ENCODE measurements around the gene CKAP2L. TPM values are rescaled to one million over a fixed set of nuclear protein-coding genes. Genes with fewer than 3 reads are reported as not detected.

Gene CKAP2L
- total RNA-seq, 1 experiment from 2014 or later, result 18.0 TPM

GRCh38 chr2:112792419-112792818 lies 28.0 kb upstream of the CKAP2L start:
- no peak for DNase-seq (ENCODE audit: low spot score)

GRCh38 chr2:112791693-112792230 lies 27.4 kb upstream of the CKAP2L start:
- no peak for DNase-seq (ENCODE audit: low spot score)

- DNase-seq (ENCODE audit: low spot score), result no peak
Observed at GRCh38 chr2:112791019-112791418, 26.6 kb upstream of the CKAP2L start.

- DNase-seq (ENCODE audit: low spot score), result no peak
Observed at GRCh38 chr2:112790305-112790704, 25.9 kb upstream of the CKAP2L start.

- DNase-seq (ENCODE audit: low spot score), result no peak
Observed at GRCh38 chr2:112789186-112789585, 24.8 kb upstream of the CKAP2L start.

- DNase-seq (ENCODE audit: low spot score), result no peak
Observed at GRCh38 chr2:112788653-112789052, 24.2 kb upstream of the CKAP2L start.

- no peak for DNase-seq (ENCODE audit: low spot score)
Observed at GRCh38 chr2:112787729-112788393, 23.5 kb upstream of the CKAP2L start.

- peak; percentile 23 for DNase-seq (ENCODE audit: low spot score)
Observed at GRCh38 chr2:112787294-112787693, 22.9 kb upstream of the CKAP2L start.

GRCh38 chr2:112784199-112785189 lies 20.1 kb upstream of the CKAP2L start, which contains the start of gene IL1A:
TSS of gene IL1A (minus strand) at chr2:112784493. CDS start at chr2:112783770, 723 bp downstream.
- DNase-seq (ENCODE audit: low spot score), result peak; percentile 79

GRCh38 chr2:112783187-112783714 lies 18.8 kb upstream of the CKAP2L start:
- DNase-seq (ENCODE audit: low spot score), result no peak

- no peak for DNase-seq (ENCODE audit: low spot score)
Observed at GRCh38 chr2:112782234-112782799, 17.9 kb upstream of the CKAP2L start.

GRCh38 chr2:112779598-112779997 lies 15.2 kb upstream of the CKAP2L start:
- DNase-seq (ENCODE audit: low spot score), result no peak

GRCh38 chr2:112777036-112777435 lies 12.6 kb upstream of the CKAP2L start:
- DNase-seq (ENCODE audit: low spot score), result no peak

GRCh38 chr2:112776113-112776512 lies 11.7 kb upstream of the CKAP2L start:
- DNase-seq (ENCODE audit: low spot score), result no peak

GRCh38 chr2:112774536-112775285 lies 10.3 kb upstream of the CKAP2L start:
- DNase-seq (ENCODE audit: low spot score), result no peak

GRCh38 chr2:112773556-112773955 lies 9.1 kb upstream of the CKAP2L start:
- DNase-seq (ENCODE audit: low spot score), result no peak

GRCh38 chr2:112772911-112773475 lies 8.6 kb upstream of the CKAP2L start:
- DNase-seq (ENCODE audit: low spot score), result no peak

GRCh38 chr2:112772322-112772721 lies 7.9 kb upstream of the CKAP2L start:
- DNase-seq (ENCODE audit: low spot score), result no peak

- peak; percentile 26 for DNase-seq (ENCODE audit: low spot score)
Observed at GRCh38 chr2:112768432-112768831, 4.0 kb upstream of the CKAP2L start.

- no peak for DNase-seq (ENCODE audit: low spot score)
Observed at GRCh38 chr2:112767693-112768330, 3.4 kb upstream of the CKAP2L start.
